Stomach (tissue), 9 donors: Measurements from ENCODE around the gene TTYH3. TPM values are rescaled to one million over a fixed set of nuclear protein-coding genes. Genes with fewer than 3 reads are reported as not detected.

ENCODE experiments used
- DNase-seq, 2 donors: peaks; one replicate each; pipeline versions ENCODE4 v3.0.0 to v3.0.0-alpha.2; 2013 to 2019
- H3K27ac ChIP-seq, 5 donors: fragments of 200-600 bp in 4 of 5; sonication (generic) in 4 of 5; one replicate each; pipeline ENCODE4 v1.5.1; 2013 to 2019; ENCODE audit warnings: mild to moderate bottlenecking in 1 of 5, moderate library complexity in 1 of 5
- H3K27me3 ChIP-seq, 3 donors: fragments of 200-600 bp; sonication (generic); one replicate each; pipeline ENCODE4 v1.5.1; 2017 to 2019; ENCODE audit warnings: mixed run types in 1 of 3
- H3K36me3 ChIP-seq, 4 donors: fragments of 200-600 bp; sonication (generic); 1 replicate in 3 of 4; 2 replicates in 1 of 4; pipeline ENCODE4 v1.5.1; 2016 to 2019
- H3K4me1 ChIP-seq, 4 donors: fragments of 200-600 bp; sonication (generic); one replicate each; pipeline ENCODE4 v1.5.1; 2016 to 2019
- H3K4me3 ChIP-seq, 4 donors: fragments of 200-600 bp; sonication (generic) in 3 of 4; one replicate each; pipeline ENCODE4 v1.5.1; 2016 to 2019; ENCODE audit warnings: mild to moderate bottlenecking in 1 of 4
- H3K9me3 ChIP-seq, 4 donors: fragments of 200-600 bp; sonication (generic); one replicate each; pipeline ENCODE4 v1.5.1; 2016 to 2019
- EP300 ChIP-seq: sonication (generic); formaldehyde crosslinking; IDR thresholded peaks from one replicate; pipeline ENCODE4 v1.6.1; 2017; ENCODE audit warnings: antibody characterized with exemption
- POLR2A ChIP-seq, 4 donors: fragments of 450-650 bp; IDR thresholded peaks; one replicate each; pipeline ENCODE4 v1.6.1; 2016; ENCODE audit warnings: antibody characterized with exemption in 4 of 4, control low read depth in 2 of 4, mild to moderate bottlenecking in 1 of 4, moderate library complexity in 1 of 4
- POLR2AphosphoS5 ChIP-seq, 3 donors: sonication (generic); formaldehyde crosslinking; IDR thresholded peaks; one replicate each; pipeline ENCODE4 v1.6.1; 2016; ENCODE audit warnings: antibody characterized with exemption in 3 of 3
- WGBS, 5 donors: extraction: QIAGEN DNeasy Blood & Tissue Kit in 3 of 5; methylation state at CpG; one replicate each; pipeline versions ENCODE4 v1.1.5 to v1.1.7; 2013 to 2018; 5-methylcytosine and 5-hydroxymethylcytosine counted together
- intact Hi-C: fragments of 100-400 bp; cut with DNase I; formaldehyde crosslinking; loops from one replicate; pipeline ENCODE4 v1.15.1; 2023; ENCODE audit warnings: low total_unique reads
- polyA plus RNA-seq, 3 donors: library from polyadenylated mRNA; stranded (reverse); fragments of 200-250 nt; gene quantifications; one replicate each; pipeline ENCODE4 v1.2.3, GENCODE V29; 2013
- total RNA-seq, 5 donors: library from RNA; depleted of rRNA; stranded (reverse); fragments of >200 nt; gene quantifications; one replicate each; pipeline versions ENCODE4 v1.1.0 to v1.2.3, GENCODE V29; 2014 to 2016
- TF ChIP-seq, protein P1 (sequence below), 7 experiments: fragments of 450-650 bp in 4 of 7; fragments of 200-600 bp in 3 of 7; sonication (generic) in 3 of 7; IDR thresholded peaks; one replicate each; pipeline ENCODE4 v1.5.1; 2016 to 2019; ENCODE audit warnings: antibody characterized with exemption in 7 of 7, control low read depth in 2 of 7, mild to moderate bottlenecking in 1 of 7
- donor health status: healthy with polysubstance abuse.
- donor health status: Bipolar disorder and iron deficiency.
- donor health status: healthy.

TTYH3 gene
- total and polyA plus RNA-seq, 8 donors = 4.1 to 79.1 (median 16.2) TPM

DNA sequence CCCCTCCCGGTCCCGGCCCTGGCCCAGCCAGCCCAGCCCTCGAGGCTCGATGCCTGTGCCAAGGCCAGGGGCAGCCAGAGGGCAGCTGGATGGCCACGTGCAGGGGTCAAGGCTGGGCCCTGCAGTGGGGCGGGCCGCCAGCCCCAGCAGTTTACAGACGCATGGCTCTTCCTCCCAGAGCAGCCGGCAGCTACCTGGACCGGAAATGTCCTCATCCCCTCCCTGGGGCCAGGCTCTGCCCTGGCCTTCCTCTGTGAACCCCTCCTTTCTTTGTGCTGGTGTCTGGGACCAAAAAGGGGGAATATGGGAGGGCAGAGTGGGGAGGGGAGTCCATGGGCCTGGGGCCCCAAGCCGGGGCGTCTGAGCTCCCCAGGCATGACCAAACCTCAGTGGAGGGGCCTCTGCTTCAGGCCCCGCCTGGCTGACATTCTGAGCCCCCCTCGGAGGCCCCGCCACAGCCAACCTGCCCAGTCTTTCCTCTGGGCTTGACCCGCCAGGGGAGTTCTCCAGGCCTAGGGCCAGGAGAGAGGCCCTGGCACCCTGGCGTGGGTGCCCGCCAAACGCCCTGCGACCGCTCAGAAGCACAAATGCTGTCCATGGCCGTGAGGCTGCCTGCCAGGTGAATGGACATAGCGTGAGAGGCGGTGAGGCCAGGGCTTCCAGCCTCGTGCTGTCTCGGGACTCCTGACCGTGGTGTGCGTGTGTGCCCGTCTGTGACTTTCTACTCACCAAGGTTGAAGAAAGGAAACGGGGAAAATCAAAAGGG is 31.5 kb downstream of the TTYH3 start:
- peaks cover 6 to 39% (median 35%) of the 10 kb centered on the region in 4 donors for H3K36me3 ChIP-seq
- intact Hi-C loops = no loop called here
- peak; percentile 50 to 75 for DNase-seq
- 32 to 52% (median 47%) methylated on average over 6 to 30 of the region's 30 CpGs for WGBS, 5 donors
- peaks cover 10 to 28% (median 16%) of the 10 kb centered on the region in 4 donors for H3K4me1 ChIP-seq
- no peak overlapping the region for H3K4me3 ChIP-seq
- H3K27ac ChIP-seq = peak overlapping the region in 3 of 5 donors; percentile 16 to 42 (median 19)
- peaks cover 0 to 13% (median 0%) of the 10 kb centered on the region in 3 donors for H3K27me3 ChIP-seq
- peaks cover 0 to 7% (median 3%) of the 10 kb centered on the region in 4 donors for H3K9me3 ChIP-seq
- TF ChIP-seq EP300 (no peak), POLR2AphosphoS5 (IDR thresholded peaks at IDR 0.05) (peak in 2 of 3 donors; percentile 32), POLR2A (IDR thresholded peaks at IDR 0.05) (no peak)
- TF ChIP-seq, protein P1, sequence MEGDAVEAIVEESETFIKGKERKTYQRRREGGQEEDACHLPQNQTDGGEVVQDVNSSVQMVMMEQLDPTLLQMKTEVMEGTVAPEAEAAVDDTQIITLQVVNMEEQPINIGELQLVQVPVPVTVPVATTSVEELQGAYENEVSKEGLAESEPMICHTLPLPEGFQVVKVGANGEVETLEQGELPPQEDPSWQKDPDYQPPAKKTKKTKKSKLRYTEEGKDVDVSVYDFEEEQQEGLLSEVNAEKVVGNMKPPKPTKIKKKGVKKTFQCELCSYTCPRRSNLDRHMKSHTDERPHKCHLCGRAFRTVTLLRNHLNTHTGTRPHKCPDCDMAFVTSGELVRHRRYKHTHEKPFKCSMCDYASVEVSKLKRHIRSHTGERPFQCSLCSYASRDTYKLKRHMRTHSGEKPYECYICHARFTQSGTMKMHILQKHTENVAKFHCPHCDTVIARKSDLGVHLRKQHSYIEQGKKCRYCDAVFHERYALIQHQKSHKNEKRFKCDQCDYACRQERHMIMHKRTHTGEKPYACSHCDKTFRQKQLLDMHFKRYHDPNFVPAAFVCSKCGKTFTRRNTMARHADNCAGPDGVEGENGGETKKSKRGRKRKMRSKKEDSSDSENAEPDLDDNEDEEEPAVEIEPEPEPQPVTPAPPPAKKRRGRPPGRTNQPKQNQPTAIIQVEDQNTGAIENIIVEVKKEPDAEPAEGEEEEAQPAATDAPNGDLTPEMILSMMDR (IDR thresholded peaks at IDR 0.05) = no peak

DNA sequence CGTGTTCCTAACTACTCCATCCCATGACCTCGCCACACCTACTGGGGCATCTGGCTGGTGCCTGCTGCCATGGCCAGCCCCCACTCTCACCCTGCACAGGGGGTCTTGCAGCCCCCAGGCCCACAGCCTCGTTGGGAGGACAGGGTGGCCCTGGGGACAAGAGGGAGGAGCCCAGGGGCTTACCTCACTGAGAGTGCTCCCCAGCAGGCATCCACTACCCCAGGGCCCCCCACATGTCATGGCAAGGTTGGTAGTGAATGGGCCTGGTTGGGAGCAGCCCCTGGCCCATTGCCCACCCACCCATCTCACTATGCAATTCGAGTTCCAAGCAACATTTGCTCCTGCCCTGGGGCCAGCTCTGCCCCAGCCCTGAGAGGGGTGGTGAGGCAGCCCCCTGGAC is 32.2 kb downstream of the TTYH3 start:
- TF ChIP-seq EP300 (no peak), POLR2AphosphoS5 (IDR thresholded peaks at IDR 0.05) (no peak), POLR2A (IDR thresholded peaks at IDR 0.05) (no peak)
- TF ChIP-seq, protein P1 (IDR thresholded peaks at IDR 0.05) = no peak

DNA sequence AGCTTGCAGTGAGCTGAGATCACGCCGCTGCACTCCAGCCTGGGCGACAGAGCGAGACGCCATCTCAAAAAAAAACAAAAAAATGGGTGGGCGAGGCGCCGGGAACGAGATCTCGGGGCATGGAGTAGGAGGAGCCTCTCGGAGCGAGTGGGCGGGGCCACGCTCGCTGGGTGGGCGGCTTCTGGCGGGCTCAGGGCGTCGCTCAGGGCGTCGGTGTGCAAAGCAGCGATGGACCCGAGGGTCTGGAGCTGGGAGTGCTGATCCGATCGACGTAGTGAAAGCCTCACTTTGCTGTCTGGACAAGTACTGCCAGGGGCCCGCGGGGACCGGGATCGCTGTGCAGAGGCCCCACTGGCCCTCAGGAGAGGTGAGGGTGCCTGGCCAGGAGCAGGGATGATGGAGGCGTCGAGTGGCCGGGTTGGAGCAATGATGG is 33.6 kb downstream of the TTYH3 start:
- DNase-seq = peak in 1 of 2 donors; percentile 53
- Histone ChIP-seq H3K27ac (no peak overlapping the region), H3K36me3 (peaks cover 0 to 19% (median 17%) of the 10 kb centered on the region in 4 donors), H3K27me3 (peaks cover 0 to 23% (median 6%) of the 10 kb centered on the region in 3 donors), H3K4me3 (no peak overlapping the region), H3K9me3 (peaks cover 0 to 7% (median 3%) of the 10 kb centered on the region in 4 donors), H3K4me1 (peaks cover 10 to 28% (median 16%) of the 10 kb centered on the region in 4 donors)
- TF ChIP-seq EP300 = no peak
- TF ChIP-seq POLR2AphosphoS5 (IDR thresholded peaks at IDR 0.05) = no peak
- TF ChIP-seq POLR2A (IDR thresholded peaks at IDR 0.05) = no peak
- TF ChIP-seq, protein P1 (IDR thresholded peaks at IDR 0.05) = no peak
- intact Hi-C loops = no loop called here
- WGBS, 5 donors = 46 to 61% (median 52%) methylated on average over 31 to 33 of the region's 33 CpGs

More for the DNA sequence above, 32.2 kb downstream of the TTYH3 start:
- H3K9me3 ChIP-seq = peaks cover 0 to 7% (median 3%) of the 10 kb centered on the region in 4 donors
- intact Hi-C loops = no loop called here
- peaks cover 0 to 13% (median 0%) of the 10 kb centered on the region in 3 donors for H3K27me3 ChIP-seq
- no peak overlapping the region for H3K27ac ChIP-seq
- WGBS, 5 donors = 57 to 79% (median 62%) methylated on average over 3 to 4 of the region's 4 CpGs
- no peak overlapping the region for H3K4me3 ChIP-seq
- peaks cover 10 to 28% (median 16%) of the 10 kb centered on the region in 4 donors for H3K4me1 ChIP-seq
- H3K36me3 ChIP-seq = peaks cover 6 to 33% (median 28%) of the 10 kb centered on the region in 4 donors
- no peak for DNase-seq

DNA sequence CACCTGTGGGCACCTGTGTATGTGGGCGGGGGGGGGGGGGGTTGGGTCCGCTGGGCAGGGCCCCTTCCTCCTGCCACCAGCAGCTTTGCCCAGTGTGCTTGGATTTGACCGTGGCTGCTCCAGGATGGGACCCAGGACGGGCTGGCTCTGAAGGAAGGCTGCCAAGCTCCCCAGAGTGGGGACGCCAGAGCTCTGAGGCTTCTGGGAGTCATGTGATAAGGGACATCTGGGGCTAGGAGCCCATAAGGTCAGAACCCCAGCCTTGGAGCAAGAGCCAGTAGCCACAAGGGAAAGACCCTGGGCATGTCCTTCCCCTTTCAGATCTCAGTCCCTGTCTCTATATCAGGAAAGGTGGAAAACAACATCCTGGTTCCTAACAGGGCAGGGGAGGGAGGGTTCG is 34.4 kb downstream of the TTYH3 start:
- DNase-seq = no peak
- Histone ChIP-seq H3K36me3 (peaks cover 0 to 12% (median 11%) of the 10 kb centered on the region in 4 donors), H3K27me3 (peaks cover 0 to 25% (median 6%) of the 10 kb centered on the region in 3 donors), H3K27ac (no peak overlapping the region), H3K4me3 (no peak overlapping the region), H3K9me3 (peaks cover 0 to 7% (median 3%) of the 10 kb centered on the region in 4 donors), H3K4me1 (peaks cover 14 to 33% (median 21%) of the 10 kb centered on the region in 4 donors)
- no peak for TF ChIP-seq EP300
- TF ChIP-seq POLR2A (IDR thresholded peaks at IDR 0.05) = no peak
- TF ChIP-seq POLR2AphosphoS5 (IDR thresholded peaks at IDR 0.05) = no peak
- TF ChIP-seq, protein P1 (IDR thresholded peaks at IDR 0.05) = no peak
- WGBS, 5 donors = 53 to 70% (median 65%) methylated on average over 4 to 6 of the region's 6 CpGs
- intact Hi-C loops = no loop called here
